Activated CD8-positive, alpha-beta memory T cell treated with anti-CD3 and anti-CD28 coated beads, Interleukin-2, amount 50 U/mL, for 48 hours (primary cell): Measurements from ENCODE around the gene SMAD3.

Source experiments
- DNase-seq: peaks from one replicate; pipeline ENCODE4 v3.0.0-alpha.2; 2020

The SMAD3 gene

GRCh38 chr15:67082007-67082536, 16.7 kb downstream of the SMAD3 start:
- no peak for DNase-seq

- no peak for DNase-seq
Observed at GRCh38 chr15:67083135-67083762, 17.8 kb downstream of the SMAD3 start.

- no peak for DNase-seq
Observed at GRCh38 chr15:67084561-67084960, 19.2 kb downstream of the SMAD3 start.

GRCh38 chr15:67085237-67085817, 19.9 kb downstream of the SMAD3 start:
- DNase-seq: no peak

GRCh38 chr15:67085818-67086636, 20.6 kb downstream of the SMAD3 start:
- no peak for DNase-seq

- no peak for DNase-seq
Observed at GRCh38 chr15:67086637-67086914, 21.2 kb downstream of the SMAD3 start.

DNA sequence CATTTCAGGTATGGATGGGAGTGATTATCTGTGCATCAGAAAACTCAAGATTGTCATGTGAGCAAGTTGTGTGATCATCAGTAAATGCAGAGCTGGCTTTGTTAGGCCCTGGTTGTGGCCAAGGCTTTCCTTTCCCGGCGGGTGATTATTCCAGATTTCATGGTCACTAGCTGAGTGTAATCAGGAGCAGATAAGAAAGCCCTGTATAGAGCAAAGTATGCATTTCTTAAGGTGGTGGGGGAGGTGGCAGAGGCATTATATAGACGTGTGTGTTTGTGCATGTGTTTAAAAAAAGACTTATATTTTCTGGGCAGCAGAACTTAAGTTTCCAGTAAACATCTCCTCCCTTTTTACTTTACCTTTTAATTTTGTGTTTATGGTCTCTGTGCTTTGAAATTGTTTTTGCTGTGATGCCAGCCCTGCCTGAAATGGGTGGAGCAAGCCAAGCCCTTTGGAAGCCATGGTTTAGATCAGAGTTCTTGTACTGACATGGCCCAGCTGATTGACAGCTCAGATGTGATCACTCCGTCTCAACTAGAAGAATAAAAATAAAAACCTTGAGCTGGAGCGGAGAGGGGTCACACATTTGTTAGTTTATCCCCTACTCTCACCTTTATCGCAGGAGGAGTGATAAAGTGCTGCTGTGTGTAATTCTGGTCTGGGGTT, 22.2 kb downstream of the SMAD3 start:
- no peak for DNase-seq

- DNase-seq: no peak
Observed at GRCh38 chr15:67089217-67090193, 24.1 kb downstream of the SMAD3 start.

- no peak for DNase-seq
Observed at GRCh38 chr15:67090297-67091070, 25.1 kb downstream of the SMAD3 start.

GRCh38 chr15:67091071-67091979, 25.9 kb downstream of the SMAD3 start:
- DNase-seq: peak; percentile 83

- no peak for DNase-seq
Observed at GRCh38 chr15:67091980-67092677, 26.7 kb downstream of the SMAD3 start.

DNA sequence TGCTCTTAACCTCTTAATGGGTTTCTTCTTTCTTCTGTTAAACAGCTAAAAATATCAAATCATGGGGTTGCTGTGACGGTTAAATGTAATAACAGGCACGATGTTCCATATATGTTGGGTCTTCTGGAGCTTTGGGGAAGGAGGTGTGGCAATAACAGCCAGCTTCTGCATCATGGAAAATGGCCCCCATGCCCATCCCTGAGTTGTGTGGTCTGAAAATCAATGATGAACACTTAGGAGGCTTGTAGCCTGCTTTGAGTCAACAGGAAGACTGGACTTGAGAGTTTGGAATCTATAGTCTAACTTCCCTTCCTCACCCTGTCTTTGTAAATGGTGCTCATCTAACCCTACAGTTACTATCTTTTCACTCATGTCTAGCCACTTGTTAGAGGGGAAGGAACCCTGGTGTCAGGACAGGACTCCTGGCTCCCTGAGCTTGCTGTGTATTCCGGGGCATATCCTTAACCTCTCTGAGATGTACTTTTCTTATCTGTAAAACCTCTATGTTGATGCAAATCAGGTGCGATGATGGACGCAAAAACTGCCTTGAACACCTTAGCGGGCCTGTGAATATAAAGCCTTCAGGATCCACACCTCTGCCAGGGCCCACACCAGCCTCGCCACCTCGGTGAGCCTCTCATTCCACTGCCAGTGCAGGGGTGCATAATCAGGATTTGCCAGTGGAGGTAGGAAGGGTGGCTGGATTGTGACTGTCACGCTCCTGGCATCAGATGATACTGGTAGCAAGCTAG, 27.5 kb downstream of the SMAD3 start:
- no peak for DNase-seq

GRCh38 chr15:67093504-67093862, 28.1 kb downstream of the SMAD3 start:
- DNase-seq: no peak

- DNase-seq: no peak
Observed at GRCh38 chr15:67094001-67094826, 28.8 kb downstream of the SMAD3 start.

- DNase-seq: no peak
Observed at GRCh38 chr15:67095912-67096311, 30.5 kb downstream of the SMAD3 start.

- no peak for DNase-seq
Observed at GRCh38 chr15:67096546-67097294, 31.3 kb downstream of the SMAD3 start.

DNA sequence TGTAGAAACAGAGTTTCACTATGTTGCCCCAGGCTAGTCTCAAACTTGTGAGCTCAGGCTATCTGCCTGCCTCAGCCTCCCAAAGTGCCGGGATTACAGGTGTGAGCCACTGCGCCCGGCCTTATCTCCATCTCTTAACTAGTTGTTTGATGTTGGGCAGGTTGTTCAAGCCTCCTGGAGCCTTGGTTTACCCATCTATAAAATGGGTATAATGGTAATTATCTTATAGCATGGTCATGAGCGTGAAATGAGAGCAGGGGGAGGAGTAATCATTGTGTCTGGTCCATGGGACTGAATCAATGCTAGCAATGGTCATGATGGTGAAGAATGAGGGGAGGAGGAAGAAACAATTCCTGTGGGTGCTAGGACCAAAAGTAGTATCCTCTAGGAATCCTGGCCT, 32.0 kb downstream of the SMAD3 start:
- no peak for DNase-seq
